Upper lobe of left lung (tissue), 4 donors: ENCODE measurements around the gene ATP2A2.

Experiments used
- POLR2AphosphoS5 ChIP-seq, 2 donors: sonication (generic); formaldehyde crosslinking; IDR thresholded peaks; one replicate each; pipeline ENCODE4 v1.5.1; 2017; ENCODE audit warnings: antibody characterized with exemption in 2 of 2
- TF ChIP-seq, protein P1 (sequence below), 6 experiments: fragments of 450-650 bp in 4 of 6; fragments of 200-600 bp in 2 of 6; sonication (generic) in 2 of 6; IDR thresholded peaks; one replicate each; pipeline ENCODE4 v1.5.1; 2016 to 2019; ENCODE audit warnings: antibody characterized with exemption in 6 of 6

- peak; percentile 85 to 87 for TF ChIP-seq POLR2AphosphoS5 (IDR thresholded peaks at IDR 0.05)
- TF ChIP-seq, protein P1, sequence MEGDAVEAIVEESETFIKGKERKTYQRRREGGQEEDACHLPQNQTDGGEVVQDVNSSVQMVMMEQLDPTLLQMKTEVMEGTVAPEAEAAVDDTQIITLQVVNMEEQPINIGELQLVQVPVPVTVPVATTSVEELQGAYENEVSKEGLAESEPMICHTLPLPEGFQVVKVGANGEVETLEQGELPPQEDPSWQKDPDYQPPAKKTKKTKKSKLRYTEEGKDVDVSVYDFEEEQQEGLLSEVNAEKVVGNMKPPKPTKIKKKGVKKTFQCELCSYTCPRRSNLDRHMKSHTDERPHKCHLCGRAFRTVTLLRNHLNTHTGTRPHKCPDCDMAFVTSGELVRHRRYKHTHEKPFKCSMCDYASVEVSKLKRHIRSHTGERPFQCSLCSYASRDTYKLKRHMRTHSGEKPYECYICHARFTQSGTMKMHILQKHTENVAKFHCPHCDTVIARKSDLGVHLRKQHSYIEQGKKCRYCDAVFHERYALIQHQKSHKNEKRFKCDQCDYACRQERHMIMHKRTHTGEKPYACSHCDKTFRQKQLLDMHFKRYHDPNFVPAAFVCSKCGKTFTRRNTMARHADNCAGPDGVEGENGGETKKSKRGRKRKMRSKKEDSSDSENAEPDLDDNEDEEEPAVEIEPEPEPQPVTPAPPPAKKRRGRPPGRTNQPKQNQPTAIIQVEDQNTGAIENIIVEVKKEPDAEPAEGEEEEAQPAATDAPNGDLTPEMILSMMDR (IDR thresholded peaks at IDR 0.05): peak in 2 of 6 experiments; percentile 3 to 7
These were observed at the start of gene ATP2A2 for GRCh38 chr12:110280779-110281548.
